SK-N-SH (cell line): ENCODE results near the gene PBX1. TPM values are rescaled to one million over a fixed set of nuclear protein-coding genes. Genes with fewer than 3 reads are reported as not detected.
A peak's percentile ranks its signal among the peaks of the same experiment; 100 is the strongest.

Experiments used
- CTCF ChIA-PET: fragments of 300-600, 350-600 bp; formaldehyde crosslinking; extraction: SDS; loops from one replicate; lab custom pipeline; 2021; lab: Yijun Ruan, JAX
- POLR2A ChIA-PET: fragments of 350-600 bp; sonication (Branson Sonifier 250); formaldehyde crosslinking; extraction: SDS; loops from one replicate; lab custom pipeline; 2020; ENCODE audit warnings: antibody characterized with exemption, inconsistent platforms; lab: Yijun Ruan, JAX
- DNase-seq: peaks from one replicate; pipeline ENCODE4 v3.0.0; 2012
- H2AFZ ChIP-seq: fragments of 200-600 bp; sonication (generic); 2 replicates; pipeline ENCODE4 v1.8.1; 2016; ENCODE audit warnings: antibody characterized with exemption, mild to moderate bottlenecking, low read depth
- H3F3A ChIP-seq: fragments of 200-600 bp; sonication (generic); replicated peaks from 2 replicates; pipeline ENCODE3; 2016; ENCODE audit warnings: antibody characterized with exemption, mild to moderate bottlenecking; ENCODE audit not compliant: insufficient read depth
- H3K27ac ChIP-seq, 2 experiments: fragments of 200-500 bp in 1 of 2; fragments of 200-600 bp in 1 of 2; sonication (Bioruptor generic) in 1 of 2; sonication (generic), shearing (Covaris generic) in 1 of 2; 2 replicates each; pipeline versions ENCODE4 v1.5.1 to v1.6.1; 2014 to 2016; ENCODE audit warnings: low read depth in 2 of 2, inconsistent platforms in 1 of 2, low read length in 1 of 2, mild to moderate bottlenecking in 1 of 2, mixed read lengths in 1 of 2
- H3K27me3 ChIP-seq: fragments of 200-600 bp; sonication (generic), shearing (Covaris generic); 2 replicates; pipeline ENCODE4 v1.6.1; 2016; ENCODE audit warnings: mixed run types; ENCODE audit not compliant: insufficient read depth
- H3K36me3 ChIP-seq, 2 experiments: fragments of 200-500 bp in 1 of 2; fragments of 200-600 bp in 1 of 2; sonication (Bioruptor generic) in 1 of 2; sonication (generic) in 1 of 2; replicated peaks in 1 of 2; 2 replicates each; pipeline versions ENCODE3 to v1.5.1; 2014 to 2016; ENCODE audit warnings: low read length in 1 of 2, mild to moderate bottlenecking in 1 of 2; ENCODE audit not compliant: insufficient read depth in 2 of 2, control insufficient read depth in 1 of 2
- H3K4me1 ChIP-seq, 2 experiments: fragments of 200-500 bp in 1 of 2; fragments of 200-600 bp in 1 of 2; sonication (Bioruptor generic) in 1 of 2; sonication (generic), shearing (Covaris generic) in 1 of 2; 2 replicates each; pipeline versions ENCODE4 v1.5.1 to v1.6.1; 2014 to 2016; ENCODE audit warnings: low read depth in 1 of 2, low read length in 1 of 2, mixed run types in 1 of 2; ENCODE audit not compliant: insufficient read depth in 2 of 2, control insufficient read depth in 1 of 2
- H3K4me2 ChIP-seq: fragments of 200-600 bp; sonication (generic), shearing (Covaris generic); 2 replicates; pipeline ENCODE4 v1.6.1; 2017; ENCODE audit warnings: mixed run types
- H3K4me3 ChIP-seq, 2 experiments: fragments of 200-500 bp in 1 of 2; fragments of 200-600 bp in 1 of 2; sonication (Bioruptor generic) in 1 of 2; sonication (generic), shearing (Covaris generic) in 1 of 2; 2 replicates each; pipeline versions ENCODE4 v1.5.1 to v1.8.1; 2014 to 2016; ENCODE audit warnings: low read depth in 2 of 2, inconsistent platforms in 1 of 2, low read length in 1 of 2, mild to moderate bottlenecking in 1 of 2, mixed read lengths in 1 of 2, moderate library complexity in 1 of 2
- H3K79me2 ChIP-seq: fragments of 200-600 bp; sonication (generic); 2 replicates; pipeline ENCODE4 v1.8.1; 2017; ENCODE audit warnings: mild to moderate bottlenecking; ENCODE audit not compliant: insufficient read depth
- H3K9ac ChIP-seq: fragments of 200-600 bp; sonication (generic); 2 replicates; pipeline ENCODE4 v1.6.1; 2017; ENCODE audit warnings: mixed run types
- H3K9me2 ChIP-seq: fragments of 200-600 bp; sonication (generic); 2 replicates; pipeline ENCODE4 v1.6.1; 2017; ENCODE audit warnings: mixed run types
- H3K9me3 ChIP-seq: fragments of 200-600 bp; sonication (generic); 2 replicates; pipeline ENCODE4 v1.6.1; 2017; ENCODE audit warnings: mixed run types, mild to moderate bottlenecking, moderate library complexity
- H4K20me1 ChIP-seq: fragments of 200-600 bp; sonication (generic); 2 replicates; pipeline ENCODE4 v1.6.1; 2017; ENCODE audit warnings: mild to moderate bottlenecking, mixed run types; ENCODE audit not compliant: insufficient read depth
- ELF1 ChIP-seq: IDR thresholded peaks from 2 replicates; pipeline ENCODE4 v1.4.0; 2012
- EP300 ChIP-seq, 2 experiments: IDR thresholded peaks; 2 replicates each; pipeline versions ENCODE4 v1.4.0 to v1.6.1; 2012; ENCODE audit warnings: borderline replicate concordance in 1 of 2, low read depth in 1 of 2, low read length in 1 of 2
- EZH2phosphoT487 ChIP-seq: fragments of 200-600 bp; sonication (generic); IDR thresholded peaks from 2 replicates; pipeline ENCODE4 v1.6.1; 2017; ENCODE audit warnings: low read depth, mixed run types, mild to moderate bottlenecking, antibody characterized with exemption, moderate library complexity, borderline replicate concordance
- GATA2 ChIP-seq: sonication (generic); formaldehyde crosslinking; IDR thresholded peaks from 2 replicates; pipeline ENCODE4 v1.5.0; 2020; ENCODE audit warnings: mild to moderate bottlenecking, missing genetic modification reagents
- JUND ChIP-seq: IDR thresholded peaks from 2 replicates; pipeline ENCODE4 v1.4.0; 2012
- MEF2A ChIP-seq: IDR thresholded peaks from 2 replicates; pipeline ENCODE4 v1.4.0; 2012; ENCODE audit warnings: low read depth, borderline replicate concordance
- MXI1 ChIP-seq: IDR thresholded peaks from 2 replicates; pipeline ENCODE4 v1.6.1; 2012; ENCODE audit warnings: mild to moderate bottlenecking, low read depth, low read length, improper control_type of control experiment
- NRF1 ChIP-seq: IDR thresholded peaks from 2 replicates; pipeline ENCODE4 v1.6.1; 2012; ENCODE audit warnings: low read depth, mild to moderate bottlenecking, low read length
- PBX3 ChIP-seq: IDR thresholded peaks from 2 replicates; pipeline ENCODE4; 2012
- POLR2AphosphoS5 ChIP-seq: IDR thresholded peaks from 2 replicates; pipeline ENCODE4 v1.6.1; 2012; ENCODE audit warnings: low read depth, low read length
- RCOR1 ChIP-seq: fragments of 150-350 bp; IDR thresholded peaks from 2 replicates; pipeline ENCODE4 v1.6.1; 2017; ENCODE audit warnings: antibody characterized with exemption, low read length
- RFX5 ChIP-seq: IDR thresholded peaks from 2 replicates; pipeline ENCODE4 v1.6.1; 2012; ENCODE audit warnings: mild to moderate bottlenecking, improper control_type of control experiment, low read length
- SIN3A ChIP-seq: IDR thresholded peaks from 2 replicates; pipeline ENCODE4 v1.6.1; 2012; ENCODE audit warnings: low read depth, mild to moderate bottlenecking, low read length, moderate library complexity, borderline replicate concordance
- SMC3 ChIP-seq: IDR thresholded peaks from 2 replicates; pipeline ENCODE4 v1.6.1; 2012; ENCODE audit warnings: low read depth, low read length, improper control_type of control experiment
- TAF1 ChIP-seq: IDR thresholded peaks from 2 replicates; pipeline ENCODE4 v1.6.1; 2012; ENCODE audit warnings: low read depth, mild to moderate bottlenecking, low read length, moderate library complexity, borderline replicate concordance
- YY1 ChIP-seq: IDR thresholded peaks from 2 replicates; pipeline ENCODE4 v1.4.0; 2012; ENCODE audit warnings: low read depth, mild to moderate bottlenecking
- WGBS: methylation state at CpG from one replicate; pipeline ENCODE4 v1.1.6; 2017; ENCODE audit warnings: low lambda C conversion rate; 5-methylcytosine and 5-hydroxymethylcytosine counted together
- polyA plus RNA-seq, 3 experiments: library from polyadenylated mRNA; depleted of rRNA; stranded (reverse); fragments of >200 nt; gene quantifications; 2 replicates each; pipeline ENCODE4 v1.2.3, GENCODE V29; 2012
- TF ChIP-seq, protein P1 (sequence below): fragments of 150-350 bp; IDR thresholded peaks from 2 replicates; pipeline ENCODE4 v1.6.1; 2016; ENCODE audit warnings: mild to moderate bottlenecking, low read depth, low read length
- TF ChIP-seq, protein P2 (sequence below): IDR thresholded peaks from 2 replicates; pipeline ENCODE4 v1.4.0; 2012; ENCODE audit warnings: low read depth, borderline replicate concordance
- TF ChIP-seq, protein P3 (sequence below): fragments of 150-350 bp; IDR thresholded peaks from 2 replicates; pipeline ENCODE4 v1.6.1; 2017; ENCODE audit warnings: antibody characterized with exemption, low read length, low read depth, borderline replicate concordance

PBX1 gene
- polyA plus RNA-seq, 1 of the 3 experiments (the other 2 are of a cell fraction), result 27.0 TPM

DNA sequence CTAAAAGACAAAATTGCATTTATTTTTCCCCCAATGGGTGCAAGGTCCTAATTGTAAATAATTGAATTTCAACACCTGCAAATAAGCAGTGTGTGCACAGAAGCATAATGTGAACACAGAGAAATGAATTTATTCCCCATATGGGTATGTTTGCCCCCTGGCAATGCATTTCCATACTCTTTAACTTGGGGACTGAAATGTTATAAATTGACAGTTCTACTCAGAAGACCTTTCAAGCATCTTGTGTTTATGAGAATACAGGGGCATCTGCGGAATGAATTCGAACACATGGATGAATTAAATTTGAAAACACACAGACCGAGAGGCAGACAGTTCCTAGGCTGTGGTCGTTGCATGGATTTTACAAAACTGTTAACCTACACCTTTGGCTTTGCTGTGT, 3.5 kb downstream of the PBX1 start:
- peaks cover 4 to 14% of the 10 kb centered on the region in 2 experiments; a peak in 1 of 4 replicates for H3K4me1 ChIP-seq
- H3K4me3 ChIP-seq, result peak overlapping the region; percentile 53 to 76
- no peak overlapping the region for H2AFZ ChIP-seq
- H4K20me1 ChIP-seq, result no peaks in the 10 kb centered on the region; the same call in 1 of the 2 replicates
- peaks cover 0 to 13% of the 10 kb centered on the region in 2 experiments for H3K36me3 ChIP-seq
- no peaks in the 10 kb centered on the region; the same call in 1 of the 2 replicates for H3K9me2 ChIP-seq
- peaks cover 5% of the 10 kb centered on the region for H3F3A ChIP-seq
- CTCF ChIA-PET, result no interaction called here
- peak overlapping the region; percentile 78 for H3K4me2 ChIP-seq
- H3K9ac ChIP-seq, result no peak overlapping the region
- no peaks in the 10 kb centered on the region for H3K27me3 ChIP-seq
- H3K9me3 ChIP-seq, result no peaks in the 10 kb centered on the region
- no peak for TF ChIP-seq ELF1
- TF ChIP-seq NRF1, result no peak
- no peak for TF ChIP-seq RFX5
- no peak for TF ChIP-seq MEF2A
- TF ChIP-seq EP300 (IDR thresholded peaks at IDR 0.05; ENCODE audit: borderline replicate concordance in 1 of 2, low read depth in 1 of 2, low read length in 1 of 2), result no peak
- TF ChIP-seq RCOR1, result peak; percentile 30; the same call in 1 of the 2 replicates
- peak; percentile 4; the same call in 1 of the 2 replicates for TF ChIP-seq GATA2 (CRISPR knock-in tag)
- peaks cover 33% of the 10 kb centered on the region for H3K79me2 ChIP-seq
- POLR2A ChIA-PET, result no interaction called here
- H3K27ac ChIP-seq, result peak overlapping the region in 1 of 2 experiments; percentile 40; a peak in 1 of 4 replicates
- 35% methylated on average over 4 of the region's 4 CpGs for WGBS
- peak; percentile 15 for DNase-seq

GRCh38 chr1:164562947-164563520, 4.0 kb downstream of the PBX1 start:
- Histone ChIP-seq H3K79me2 (peaks cover 33% of the 10 kb centered on the region), H3K9ac (no peak overlapping the region), H3F3A (peaks cover 5% of the 10 kb centered on the region), H3K4me3 (peak overlapping the region in 1 of 2 experiments; percentile 76; a peak in 2 of 4 replicates), H3K9me3 (no peaks in the 10 kb centered on the region), H3K9me2 (no peaks in the 10 kb centered on the region; the same call in 1 of the 2 replicates), H3K36me3 (peaks cover 0 to 13% of the 10 kb centered on the region in 2 experiments), H3K27me3 (no peaks in the 10 kb centered on the region), H3K4me1 (peaks cover 4 to 14% of the 10 kb centered on the region in 2 experiments; a peak in 1 of 4 replicates), H2AFZ (no peak overlapping the region), H3K27ac (peak overlapping the region in 1 of 2 experiments; percentile 40; a peak in 2 of 4 replicates), H3K4me2 (peak overlapping the region; percentile 78; the same call in 1 of the 2 replicates), H4K20me1 (no peaks in the 10 kb centered on the region; the same call in 1 of the 2 replicates)
- DNase-seq, result no peak
- 62% methylated on average over 3 of the region's 3 CpGs for WGBS
- CTCF ChIA-PET, result no interaction called here
- POLR2A ChIA-PET, result no interaction called here
- no peak for TF ChIP-seq PBX3
- TF ChIP-seq MEF2A, result no peak
- TF ChIP-seq MXI1, result no peak
- no peak for TF ChIP-seq SIN3A
- no peak for TF ChIP-seq TAF1
- TF ChIP-seq YY1, result no peak
- no peak for TF ChIP-seq POLR2AphosphoS5
- TF ChIP-seq SMC3, result no peak
- TF ChIP-seq, protein P1, sequence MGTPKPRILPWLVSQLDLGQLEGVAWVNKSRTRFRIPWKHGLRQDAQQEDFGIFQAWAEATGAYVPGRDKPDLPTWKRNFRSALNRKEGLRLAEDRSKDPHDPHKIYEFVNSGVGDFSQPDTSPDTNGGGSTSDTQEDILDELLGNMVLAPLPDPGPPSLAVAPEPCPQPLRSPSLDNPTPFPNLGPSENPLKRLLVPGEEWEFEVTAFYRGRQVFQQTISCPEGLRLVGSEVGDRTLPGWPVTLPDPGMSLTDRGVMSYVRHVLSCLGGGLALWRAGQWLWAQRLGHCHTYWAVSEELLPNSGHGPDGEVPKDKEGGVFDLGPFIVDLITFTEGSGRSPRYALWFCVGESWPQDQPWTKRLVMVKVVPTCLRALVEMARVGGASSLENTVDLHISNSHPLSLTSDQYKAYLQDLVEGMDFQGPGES, result no peak
- TF ChIP-seq, protein P2, sequence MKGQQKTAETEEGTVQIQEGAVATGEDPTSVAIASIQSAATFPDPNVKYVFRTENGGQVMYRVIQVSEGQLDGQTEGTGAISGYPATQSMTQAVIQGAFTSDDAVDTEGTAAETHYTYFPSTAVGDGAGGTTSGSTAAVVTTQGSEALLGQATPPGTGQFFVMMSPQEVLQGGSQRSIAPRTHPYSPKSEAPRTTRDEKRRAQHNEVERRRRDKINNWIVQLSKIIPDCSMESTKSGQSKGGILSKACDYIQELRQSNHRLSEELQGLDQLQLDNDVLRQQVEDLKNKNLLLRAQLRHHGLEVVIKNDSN, result no peak
- TF ChIP-seq EZH2phosphoT487, result no peak
- no peak for TF ChIP-seq JUND
- TF ChIP-seq RCOR1, result no peak
- TF ChIP-seq GATA2 (CRISPR knock-in tag), result no peak
- TF ChIP-seq, protein P3, sequence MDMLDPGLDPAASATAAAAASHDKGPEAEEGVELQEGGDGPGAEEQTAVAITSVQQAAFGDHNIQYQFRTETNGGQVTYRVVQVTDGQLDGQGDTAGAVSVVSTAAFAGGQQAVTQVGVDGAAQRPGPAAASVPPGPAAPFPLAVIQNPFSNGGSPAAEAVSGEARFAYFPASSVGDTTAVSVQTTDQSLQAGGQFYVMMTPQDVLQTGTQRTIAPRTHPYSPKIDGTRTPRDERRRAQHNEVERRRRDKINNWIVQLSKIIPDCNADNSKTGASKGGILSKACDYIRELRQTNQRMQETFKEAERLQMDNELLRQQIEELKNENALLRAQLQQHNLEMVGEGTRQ, result no peak
